HFF-Myc (cell line): Measurements from ENCODE around the gene CREB3.

Experiments
- DNase-seq: peaks from one replicate; pipeline ENCODE4 v3.0.0-alpha.2; 2011; ENCODE audit warnings: low read depth; ENCODE audit errors: extremely low read depth
- H3K4me3 ChIP-seq: replicated peaks from 2 replicates; pipeline ENCODE4 v1.5.1; 2011; ENCODE audit warnings: low read depth, mild to moderate bottlenecking, control low read depth, low read length
- TF ChIP-seq, protein P1 (sequence below): IDR thresholded peaks from 2 replicates; pipeline ENCODE4 v1.5.1; 2012; ENCODE audit warnings: mild to moderate bottlenecking, low read depth, low read length, control low read depth; ENCODE audit errors: missing control alignments

The CREB3 gene

DNA sequence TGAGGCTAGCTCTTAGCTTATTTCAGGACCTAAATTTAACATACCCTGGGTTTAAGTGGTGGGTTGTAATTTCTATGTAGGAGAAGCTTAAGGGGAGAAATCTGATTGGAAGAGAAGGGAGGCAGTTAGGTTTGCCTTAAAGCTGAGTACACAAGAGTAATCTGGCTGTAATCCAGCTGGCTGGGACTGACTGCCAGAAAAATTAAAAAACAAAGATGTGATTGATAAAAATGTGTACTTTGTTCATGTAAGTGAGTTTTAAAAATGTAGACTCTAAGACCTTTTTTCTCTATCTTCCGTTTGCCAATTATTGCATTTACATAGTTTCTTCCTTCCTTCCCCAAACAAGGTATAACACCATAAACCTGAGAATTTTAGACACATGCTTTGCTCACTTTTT is 39.1 kb downstream of the CREB3 start:
- DNase-seq: no peak
- TF ChIP-seq, protein P1, sequence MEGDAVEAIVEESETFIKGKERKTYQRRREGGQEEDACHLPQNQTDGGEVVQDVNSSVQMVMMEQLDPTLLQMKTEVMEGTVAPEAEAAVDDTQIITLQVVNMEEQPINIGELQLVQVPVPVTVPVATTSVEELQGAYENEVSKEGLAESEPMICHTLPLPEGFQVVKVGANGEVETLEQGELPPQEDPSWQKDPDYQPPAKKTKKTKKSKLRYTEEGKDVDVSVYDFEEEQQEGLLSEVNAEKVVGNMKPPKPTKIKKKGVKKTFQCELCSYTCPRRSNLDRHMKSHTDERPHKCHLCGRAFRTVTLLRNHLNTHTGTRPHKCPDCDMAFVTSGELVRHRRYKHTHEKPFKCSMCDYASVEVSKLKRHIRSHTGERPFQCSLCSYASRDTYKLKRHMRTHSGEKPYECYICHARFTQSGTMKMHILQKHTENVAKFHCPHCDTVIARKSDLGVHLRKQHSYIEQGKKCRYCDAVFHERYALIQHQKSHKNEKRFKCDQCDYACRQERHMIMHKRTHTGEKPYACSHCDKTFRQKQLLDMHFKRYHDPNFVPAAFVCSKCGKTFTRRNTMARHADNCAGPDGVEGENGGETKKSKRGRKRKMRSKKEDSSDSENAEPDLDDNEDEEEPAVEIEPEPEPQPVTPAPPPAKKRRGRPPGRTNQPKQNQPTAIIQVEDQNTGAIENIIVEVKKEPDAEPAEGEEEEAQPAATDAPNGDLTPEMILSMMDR: no peak
- no peak overlapping the region for H3K4me3 ChIP-seq

DNA sequence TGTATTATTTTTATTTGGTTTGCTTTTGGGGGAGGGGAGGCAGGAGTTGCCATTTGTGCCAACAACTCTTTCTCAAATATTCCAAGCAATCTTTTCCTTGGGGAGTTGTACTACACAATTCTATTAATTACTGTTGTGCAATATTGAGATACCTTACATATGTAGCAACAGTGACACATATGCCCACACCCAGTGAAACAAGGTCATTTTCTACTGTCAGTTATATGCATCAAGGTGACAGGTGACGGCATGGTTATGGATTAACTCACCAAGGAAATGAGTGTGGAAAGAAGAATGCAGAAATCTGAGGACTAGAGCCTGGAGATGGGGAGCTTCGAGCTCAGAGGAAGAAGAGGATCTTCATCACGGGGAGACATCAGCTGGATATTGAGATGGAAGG is 39.5 kb downstream of the CREB3 start:
- DNase-seq: no peak
- no peak overlapping the region for H3K4me3 ChIP-seq
- TF ChIP-seq, protein P1: no peak

DNA sequence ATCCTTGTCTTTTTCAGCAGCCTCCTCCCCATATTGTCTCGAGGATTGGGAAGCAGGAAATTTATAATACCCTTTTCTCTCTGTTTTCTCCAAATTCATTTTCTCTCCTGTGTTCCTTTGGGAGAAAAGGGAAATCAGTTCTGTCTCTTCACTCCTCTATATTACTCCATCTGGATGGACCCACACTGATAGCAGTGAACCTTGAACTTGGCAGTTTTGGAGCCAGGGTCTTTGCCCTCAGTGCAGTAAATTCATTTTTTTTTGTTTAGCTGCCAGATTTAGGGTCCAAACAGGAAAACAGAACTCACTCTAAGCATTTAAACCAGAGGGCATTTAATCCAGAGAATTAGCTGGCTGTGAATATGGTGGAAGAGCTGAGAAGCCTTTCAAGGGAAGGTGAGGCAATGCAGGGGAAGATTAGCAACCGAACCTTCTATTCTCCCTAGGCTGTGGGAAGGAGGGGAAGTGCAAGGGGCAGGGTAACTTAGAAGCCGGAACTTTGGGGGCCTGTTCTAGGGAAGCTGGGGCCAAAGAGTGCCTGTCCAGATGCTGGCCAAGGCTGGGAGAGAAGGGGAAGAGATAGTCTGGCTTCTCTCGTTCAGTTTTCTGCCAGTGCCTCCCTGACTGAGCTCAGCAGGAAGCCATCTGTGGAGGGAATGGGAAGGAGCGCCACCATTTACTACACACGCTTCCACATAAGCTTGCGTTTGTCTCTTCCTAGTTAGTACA is 42.6 kb downstream of the CREB3 start:
- no peak overlapping the region for H3K4me3 ChIP-seq
- DNase-seq: no peak
- TF ChIP-seq, protein P1: no peak

DNA sequence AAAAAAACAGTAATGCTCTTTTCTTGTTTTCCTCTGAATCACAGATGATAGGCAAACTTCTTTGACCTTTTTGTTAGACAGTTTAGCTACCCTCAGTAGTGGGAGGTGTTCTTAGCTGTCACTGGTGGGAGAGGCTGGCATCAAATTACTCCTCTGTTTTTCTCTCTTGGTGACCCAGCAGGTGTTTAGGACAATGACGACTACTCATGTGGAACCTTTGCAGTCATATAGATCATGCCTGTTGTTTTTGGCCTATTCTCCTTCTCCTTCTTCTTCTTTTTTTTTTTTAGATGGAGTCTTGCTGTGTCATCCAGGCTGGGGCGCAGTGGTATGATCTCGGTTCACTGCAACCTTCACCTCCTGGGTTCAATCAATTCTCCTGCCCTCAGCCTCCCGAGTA is 43.6 kb downstream of the CREB3 start:
- no peak overlapping the region for H3K4me3 ChIP-seq
- TF ChIP-seq, protein P1: no peak
- DNase-seq: no peak

DNA sequence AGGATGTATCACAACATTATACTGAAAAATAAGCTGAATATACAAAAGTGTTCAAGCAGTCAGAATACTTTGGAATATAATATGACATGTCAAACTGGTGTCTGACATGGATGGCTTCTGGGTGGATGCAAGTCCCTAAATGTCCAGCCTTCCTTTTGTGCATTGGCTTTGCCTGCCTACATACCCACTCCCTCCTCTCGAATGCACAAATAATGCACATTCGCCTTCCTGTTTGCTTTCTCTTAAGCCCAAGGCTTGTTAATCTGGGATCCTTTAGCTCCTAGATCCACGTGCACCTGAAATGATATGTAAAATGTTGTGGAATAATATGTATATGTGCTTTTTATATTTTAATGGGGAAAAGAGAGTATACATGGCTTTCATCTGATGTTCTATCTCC is 46.0 kb downstream of the CREB3 start:
- DNase-seq: no peak
- H3K4me3 ChIP-seq: no peak overlapping the region
- TF ChIP-seq, protein P1: no peak

DNA sequence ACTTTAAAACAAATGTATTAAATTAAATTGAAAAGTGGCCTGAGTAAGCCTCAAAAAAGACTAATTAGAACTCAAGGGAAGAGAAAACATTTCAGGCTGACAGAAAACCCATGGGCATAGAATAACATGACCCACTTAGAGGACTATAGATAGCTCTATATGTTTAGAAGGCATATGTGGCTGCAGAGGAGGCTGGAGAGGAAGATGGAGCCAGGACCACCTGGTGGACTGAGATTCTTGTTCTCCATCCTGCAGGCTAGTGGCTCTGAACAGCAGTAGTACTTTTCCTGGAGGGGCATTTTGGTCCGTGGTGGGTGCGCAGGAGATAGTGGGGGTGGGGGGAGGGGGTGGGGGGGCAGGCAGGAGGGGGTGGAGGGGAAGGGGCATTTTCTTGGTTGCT is 48.6 kb downstream of the CREB3 start:
- no peak overlapping the region for H3K4me3 ChIP-seq
- TF ChIP-seq, protein P1: no peak
- no peak for DNase-seq

DNA sequence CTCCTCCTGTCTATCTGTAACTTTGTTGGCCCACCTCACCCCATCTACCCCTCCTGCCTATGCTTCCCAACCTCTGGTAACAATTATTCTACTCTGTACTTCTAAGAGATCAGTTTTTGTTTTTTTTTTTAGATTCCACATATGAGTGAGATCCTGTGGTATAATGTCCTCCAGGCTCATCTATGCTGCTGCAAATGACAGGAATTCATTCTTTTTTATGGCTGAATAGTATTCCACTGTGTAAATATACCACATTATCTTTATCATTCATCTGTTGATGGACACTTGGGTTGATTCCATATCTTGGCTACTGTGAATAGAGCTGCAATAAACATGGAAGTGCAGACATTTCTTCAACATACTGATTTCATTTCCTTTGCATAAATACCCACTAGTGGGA is 51.0 kb downstream of the CREB3 start:
- DNase-seq: no peak
- TF ChIP-seq, protein P1: no peak

More for the DNA sequence above, 51.0 kb downstream of the CREB3 start:
- H3K4me3 ChIP-seq: no peak overlapping the region
